Activated CD8-positive, alpha-beta memory T cell treated with anti-CD3 and anti-CD28 coated beads, Interleukin-2, amount 50 U/mL, for 48 hours (primary cell): ENCODE measurements around the gene KRTAP1-5.
"Not testable (repeated sequence)": the region's sequence is repeated elsewhere in the genome, so short reads cannot be mapped to it uniquely, and the experiment has no call there.

Experiments
- DNase-seq: peaks from one replicate; pipeline ENCODE4 v3.0.0-alpha.2; 2020

KRTAP1-5 gene

DNA sequence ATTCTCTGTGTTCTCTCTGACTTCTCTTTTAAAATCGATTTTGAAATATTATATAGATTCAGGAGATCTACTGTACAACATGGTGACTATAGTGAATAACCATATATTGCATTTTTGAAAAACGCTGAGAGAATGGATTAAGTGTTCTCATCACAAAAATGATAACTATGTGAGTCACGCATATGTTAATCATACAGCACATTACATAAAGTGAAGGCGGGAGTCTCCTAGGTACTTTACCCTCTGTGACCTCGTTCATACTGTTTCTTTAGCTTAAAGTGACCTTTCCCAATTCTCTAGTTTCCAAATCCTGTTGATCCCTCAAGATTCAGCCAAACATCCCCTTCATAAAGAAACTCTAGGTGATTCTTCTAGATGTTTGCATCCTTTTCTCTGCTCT lies 24.2 kb downstream of the KRTAP1-5 start:
- no peak for DNase-seq

- no peak for DNase-seq
Measured at GRCh38 chr17:41001795-41002194, 25.2 kb downstream of the KRTAP1-5 start.

DNA sequence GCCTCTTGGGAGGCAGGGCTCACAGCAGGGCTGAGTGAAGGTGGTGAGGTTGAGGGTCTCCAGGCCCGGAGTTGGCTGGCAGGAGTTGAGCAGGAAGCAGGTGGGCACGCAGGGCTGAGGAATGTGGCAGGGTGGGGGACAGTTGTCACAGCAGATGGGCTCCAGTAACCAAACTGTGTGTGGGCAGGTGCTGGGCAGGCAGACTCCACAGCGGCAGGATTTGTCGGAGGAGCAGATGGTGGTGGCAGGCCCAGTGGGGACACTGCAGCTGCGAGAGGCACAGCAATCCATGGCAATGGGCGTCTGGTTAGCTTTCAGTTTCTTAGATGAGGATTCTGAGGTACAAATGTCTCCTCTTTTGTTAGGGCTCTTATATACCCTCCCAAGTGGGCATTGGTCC lies 27.4 kb downstream of the KRTAP1-5 start, which contains the start of gene KRTAP3-2:
KRTAP3-2 (minus strand) TSS at position 344 of the 400 bp plus-strand sequence; CDS start at position 291, 53 bp downstream.
- DNase-seq = not testable (repeated sequence)

- DNase-seq = no peak
Measured at GRCh38 chr17:40997361-40997760, 29.6 kb downstream of the KRTAP1-5 start.

DNA sequence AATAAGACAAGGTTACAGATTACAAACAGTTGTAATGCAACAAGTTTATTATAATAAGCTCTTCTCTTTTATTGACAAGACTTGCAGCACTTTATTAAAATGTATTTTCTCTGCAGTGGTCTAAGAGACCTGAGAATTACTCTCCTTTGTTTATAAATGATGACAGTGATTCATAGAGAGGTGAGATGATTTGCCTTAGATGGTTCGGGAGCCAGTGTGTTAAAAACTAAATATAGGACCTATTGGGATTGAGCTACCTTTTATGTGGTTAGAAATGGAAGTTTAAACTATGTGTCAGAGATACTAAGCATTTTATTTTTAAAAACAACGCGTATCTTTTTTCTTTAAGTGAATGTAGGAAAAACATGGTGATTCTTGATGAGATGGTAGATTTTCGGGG lies 30.2 kb downstream of the KRTAP1-5 start:
- DNase-seq = no peak

DNA sequence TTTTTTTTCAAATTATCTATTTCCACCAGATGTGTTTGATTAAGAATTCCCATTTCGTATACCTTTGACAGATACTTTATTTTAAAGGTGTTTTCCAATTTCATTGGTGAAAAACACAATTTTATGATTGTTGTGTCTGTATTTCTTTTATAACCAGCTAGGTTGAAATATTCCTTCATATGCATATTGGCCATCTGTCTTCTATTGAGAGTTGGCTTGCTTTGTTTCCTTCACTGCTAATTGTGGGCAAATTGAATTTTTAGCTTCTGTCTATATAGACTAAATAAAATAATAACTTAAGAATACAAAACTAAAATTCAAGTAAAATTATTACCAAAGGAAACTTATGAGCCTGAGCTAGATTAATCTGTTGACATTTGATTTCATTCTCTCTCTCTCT lies 31.9 kb downstream of the KRTAP1-5 start:
- no peak for DNase-seq

DNA sequence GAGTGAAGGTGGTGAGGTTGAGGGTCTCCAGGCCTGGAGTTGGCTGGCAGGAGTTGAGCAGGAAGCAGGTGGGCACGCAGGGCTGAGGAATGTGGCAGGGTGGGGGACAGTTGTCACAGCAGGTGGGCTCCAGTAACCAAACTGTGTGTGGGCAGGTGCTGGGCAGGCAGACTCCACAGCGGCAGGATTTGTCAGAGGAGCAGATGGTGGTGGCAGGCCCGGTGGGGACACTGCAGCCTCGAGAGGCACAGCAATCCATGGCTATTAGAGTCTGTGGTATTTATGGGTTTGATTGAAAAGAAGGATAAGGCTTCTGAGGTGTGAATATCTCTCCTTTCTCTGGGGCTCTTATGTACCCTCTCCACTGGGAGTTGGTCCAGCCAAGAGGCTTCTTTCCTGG lies 33.2 kb downstream of the KRTAP1-5 start, which contains the start of gene KRTAP3-3:
KRTAP3-3 (minus strand) TSS at position 326 of the 400 bp plus-strand sequence; CDS start at position 259, 67 bp downstream.
- DNase-seq = no peak

- DNase-seq = no peak
Measured at GRCh38 chr17:40993084-40993483, 33.9 kb downstream of the KRTAP1-5 start.

- DNase-seq = no peak
Measured at GRCh38 chr17:40992666-40993065, 34.3 kb downstream of the KRTAP1-5 start.

DNA sequence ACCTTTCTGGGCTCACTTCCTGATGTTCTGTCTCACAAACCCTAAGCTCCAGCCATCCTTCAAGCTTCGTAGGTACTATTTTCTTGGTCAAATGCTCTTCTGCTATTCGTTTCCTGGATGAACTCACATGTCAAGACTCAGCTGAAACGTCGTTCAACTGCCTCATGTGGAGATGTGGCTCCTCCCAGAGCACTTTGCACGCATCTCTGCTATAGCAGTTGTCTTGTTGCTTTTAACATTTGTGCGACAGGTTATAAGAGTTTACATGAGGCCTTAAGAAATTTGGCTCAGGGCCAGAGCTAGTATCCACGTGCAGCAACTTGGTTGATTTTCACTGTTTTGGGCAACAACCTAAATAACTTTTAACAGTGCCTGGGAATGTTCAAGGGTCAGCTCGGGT lies 40.1 kb downstream of the KRTAP1-5 start:
- DNase-seq = no peak

DNA sequence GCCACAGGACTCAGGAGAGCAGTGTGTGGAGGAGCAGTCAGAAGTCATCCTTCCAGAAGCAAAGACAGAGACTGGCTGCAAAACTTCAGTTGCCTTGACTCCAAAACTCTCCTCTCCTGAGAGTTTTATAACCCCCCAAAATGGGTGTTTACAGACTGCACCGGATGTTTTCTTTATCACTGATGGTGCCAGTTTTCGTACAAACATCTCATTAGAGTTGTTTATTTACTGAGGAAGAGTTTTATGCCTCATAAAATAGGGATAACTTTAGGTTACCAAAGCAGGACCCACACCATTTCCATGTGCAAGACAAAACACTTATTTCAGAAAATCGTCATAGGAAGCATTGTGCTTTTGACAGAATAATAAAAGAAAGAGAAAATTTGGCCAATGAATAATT lies 42.8 kb downstream of the KRTAP1-5 start, which contains the start of gene KRT40:
KRT40 (minus strand) TSS at position 101 of the 400 bp plus-strand sequence; CDS start at position 48, 53 bp downstream.
- DNase-seq = no peak

- DNase-seq = no peak
Measured at GRCh38 chr17:40981115-40981514, 45.9 kb downstream of the KRTAP1-5 start.

DNA sequence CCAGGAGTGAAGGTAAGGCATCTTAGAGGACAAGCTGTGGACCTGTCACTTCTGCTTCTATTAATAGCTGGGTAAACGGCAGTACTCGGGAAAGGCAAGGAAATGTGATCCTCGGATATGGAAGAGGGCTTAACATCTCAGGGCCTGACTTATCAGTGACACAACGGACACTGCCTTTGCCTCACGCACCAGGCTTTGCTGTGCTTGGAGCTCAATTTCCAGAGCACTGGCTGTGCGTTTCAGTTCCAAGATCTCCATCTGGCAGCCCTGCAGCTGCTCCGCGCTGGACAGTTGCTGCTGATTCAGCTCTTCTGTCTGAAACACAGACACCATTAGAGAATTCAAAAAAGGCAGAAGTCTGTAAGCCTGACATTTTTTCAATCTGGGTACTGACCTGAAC lies 46.4 kb downstream of the KRTAP1-5 start:
- DNase-seq = no peak

DNA sequence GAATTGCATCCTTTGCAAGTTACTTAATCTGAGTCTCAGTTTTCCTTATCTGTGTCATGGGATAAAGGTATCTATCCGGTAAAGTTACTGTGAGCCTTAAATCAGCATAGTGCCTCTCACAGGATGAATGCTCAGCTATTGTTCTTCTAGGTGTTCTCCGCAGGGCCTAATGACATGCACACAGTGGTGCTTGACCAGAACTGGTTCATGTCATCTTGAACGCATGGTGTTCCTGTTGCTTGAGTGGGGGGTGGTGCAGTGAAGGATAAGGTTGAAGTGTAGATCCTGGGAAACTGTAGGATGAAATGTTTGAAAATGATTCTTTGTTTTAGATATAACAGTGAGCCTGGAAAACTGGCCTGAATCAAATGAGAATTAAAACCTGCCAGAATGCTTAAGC lies 46.9 kb downstream of the KRTAP1-5 start:
- no peak for DNase-seq

DNA sequence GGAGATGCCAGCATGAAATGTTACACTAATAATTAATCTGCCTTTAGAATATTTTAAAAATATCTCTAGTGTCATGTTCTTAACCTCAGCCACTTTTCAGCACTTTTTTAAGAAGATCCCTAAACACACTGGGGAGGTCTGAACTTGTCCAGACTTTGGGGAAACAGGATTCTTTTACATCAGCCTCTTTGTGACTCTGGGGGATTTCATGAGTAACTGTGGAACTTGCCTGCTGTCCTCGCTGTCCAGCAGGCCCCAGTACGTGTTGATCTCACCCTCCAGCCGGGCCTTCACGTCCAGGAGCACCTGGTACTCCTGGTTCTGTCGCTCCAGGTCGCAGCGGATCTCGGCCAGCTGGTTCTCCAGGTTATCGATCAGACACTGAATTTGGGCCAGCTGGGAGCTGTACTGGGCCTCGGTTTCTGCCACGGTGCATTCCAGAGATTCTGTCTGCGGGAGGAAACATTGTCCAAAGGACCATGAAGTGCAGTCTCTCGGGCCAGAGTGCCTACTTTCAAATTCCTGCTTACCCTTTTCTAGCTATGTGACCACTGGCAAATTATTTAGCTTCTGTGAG lies 48.3 kb downstream of the KRTAP1-5 start:
- DNase-seq = no peak
